ENCODE results near the gene PDE6B. TPM values are rescaled to one million over a fixed set of nuclear protein-coding genes. Genes with fewer than 3 reads are reported as not detected.

Gene PDE6B
- total and polyA plus RNA-seq, 2 experiments from 2014 or later, result 3.4 to 5.0 TPM

GRCh38 chr4:654503-654845 lies 29.1 kb downstream of the PDE6B start:
- Histone ChIP-seq H3K36me3 (ENCODE audit: insufficient read depth) (no peaks in the 10 kb centered on the region), H3K4me3 (no peak overlapping the region), H4K20me1 (replicated peaks; ENCODE audit: insufficient read depth) (no peaks in the 10 kb centered on the region), H3K9me2 (ENCODE audit: insufficient read depth) (no peaks in the 10 kb centered on the region), H3K27me3 (ENCODE audit: insufficient read depth) (no peaks in the 10 kb centered on the region), H3K4me2 (no peak overlapping the region), H3K79me2 (replicated peaks; ENCODE audit: insufficient read depth) (no peaks in the 10 kb centered on the region), H3F3A (replicated peaks; ENCODE audit: low read depth) (0 out of 2 replicates have a peak, but pooled peaks cover 2% of the 10 kb centered on the region), H3K27ac (ENCODE audit: low read depth) (no peak overlapping the region), H2AFZ (no peak overlapping the region), H3K4me1 (ENCODE audit: insufficient read depth) (no peaks in the 10 kb centered on the region)
- peaks cover 13% of the 10 kb centered on the region for H3K27me3 Mint-ChIP-seq (ENCODE audit: insufficient read depth, low read depth, poor library complexity)
- no peak overlapping the region for H3K4me3 Mint-ChIP-seq
- H3K4me1 Mint-ChIP-seq, result no peaks in the 10 kb centered on the region; the same call in 2 of the 3 replicates
- no peaks in the 10 kb centered on the region for H3K9me3 Mint-ChIP-seq
- H3K36me3 Mint-ChIP-seq (ENCODE audit: low read depth), result no peaks in the 10 kb centered on the region; the same call in 2 of the 3 replicates
- DNase-seq (ENCODE audit: low spot score) (no peak), ATAC-seq (no peak)
- no peak overlapping the region for H3K27ac Mint-ChIP-seq
- TF ChIP-seq JUNB (IDR thresholded peaks at IDR 0.05; ENCODE audit: unreplicated experiment) (no peak), NANOG (IDR thresholded peaks at IDR 0.05; ENCODE audit: borderline replicate concordance) (no peak), STAT1 (IDR thresholded peaks at IDR 0.05; ENCODE audit: unreplicated experiment) (no peak), EZH2 (IDR thresholded peaks at IDR 0.05; ENCODE audit: low read depth, unreplicated experiment) (no peak), ZNF331 (CRISPR knock-in tag; IDR thresholded peaks at IDR 0.05; ENCODE audit: low read depth) (no peak), CREB1 (CRISPR knock-in tag; IDR thresholded peaks at IDR 0.05; ENCODE audit: low read depth) (no peak), ETS1 (IDR thresholded peaks at IDR 0.05) (no peak), REST (IDR thresholded peaks at IDR 0.05; ENCODE audit: unreplicated experiment) (no peak), ZNF462 (CRISPR knock-in tag; IDR thresholded peaks at IDR 0.05) (no peak), EZH2phosphoT487 (IDR thresholded peaks at IDR 0.05; ENCODE audit: unreplicated experiment) (no peak), CTCF (conservative IDR thresholded peaks at IDR 0.05; ENCODE audit: low read depth in 2 of 2) (no peak), ZNF114 (CRISPR knock-in tag; IDR thresholded peaks at IDR 0.05) (no peak), POLR2AphosphoS5 (IDR thresholded peaks at IDR 0.05; ENCODE audit: low read depth) (no peak)

All from GM23338 (cell line).